Measurements from ENCODE around the gene GDPD1. TPM values are rescaled to one million over a fixed set of nuclear protein-coding genes. Genes with fewer than 3 reads are reported as not detected.

Gene GDPD1
- polyA plus RNA-seq, 12 donors, result 1.5 to 4.0 (median 2.4) TPM; not detected in 2

- DNase-seq, result no peak
These were observed 95.6 kb downstream of the GDPD1 start for GRCh38 chr17:59315866-59316265.

Other genes starting within 250 kb of the GDPD1 start
- gene TRIM37, start 113.6 kb upstream of the GDPD1 start, polyA plus RNA-seq (ENCODE audit: insufficient read length in 12 of 12), result 10 to 100 TPM in 11 of 12 donors, not detected in 1; 10.2 to 17.5 (median 15.0) TPM
- gene SKA2, start 65.3 kb upstream of the GDPD1 start, polyA plus RNA-seq (ENCODE audit: insufficient read length in 12 of 12), result 10 to 100 TPM in 11 of 12 donors, not detected in 1; 34.4 to 73.1 (median 42.8) TPM
- 10 to 100 TPM in 10 of 12 donors, 1 to 10 TPM in 1, not detected in 1; 8.8 to 23.9 (median 14.6) TPM for gene PRR11, start 64.8 kb upstream of the GDPD1 start, polyA plus RNA-seq (ENCODE audit: insufficient read length in 12 of 12)
- 10 to 100 TPM in 10 of 12 donors, 1 to 10 TPM in 1, not detected in 1; 6.3 to 18.7 (median 14.5) TPM for gene SMG8, start 10.5 kb upstream of the GDPD1 start, polyA plus RNA-seq (ENCODE audit: insufficient read length in 12 of 12)
- gene YPEL2, start 111.1 kb downstream of the GDPD1 start, polyA plus RNA-seq (ENCODE audit: insufficient read length in 12 of 12), result 10 to 100 TPM in 11 of 12 donors, not detected in 1; 11.6 to 20.6 (median 15.5) TPM